Measurements from ENCODE around the gene ZFAND2B.

Gene ZFAND2B

DNA sequence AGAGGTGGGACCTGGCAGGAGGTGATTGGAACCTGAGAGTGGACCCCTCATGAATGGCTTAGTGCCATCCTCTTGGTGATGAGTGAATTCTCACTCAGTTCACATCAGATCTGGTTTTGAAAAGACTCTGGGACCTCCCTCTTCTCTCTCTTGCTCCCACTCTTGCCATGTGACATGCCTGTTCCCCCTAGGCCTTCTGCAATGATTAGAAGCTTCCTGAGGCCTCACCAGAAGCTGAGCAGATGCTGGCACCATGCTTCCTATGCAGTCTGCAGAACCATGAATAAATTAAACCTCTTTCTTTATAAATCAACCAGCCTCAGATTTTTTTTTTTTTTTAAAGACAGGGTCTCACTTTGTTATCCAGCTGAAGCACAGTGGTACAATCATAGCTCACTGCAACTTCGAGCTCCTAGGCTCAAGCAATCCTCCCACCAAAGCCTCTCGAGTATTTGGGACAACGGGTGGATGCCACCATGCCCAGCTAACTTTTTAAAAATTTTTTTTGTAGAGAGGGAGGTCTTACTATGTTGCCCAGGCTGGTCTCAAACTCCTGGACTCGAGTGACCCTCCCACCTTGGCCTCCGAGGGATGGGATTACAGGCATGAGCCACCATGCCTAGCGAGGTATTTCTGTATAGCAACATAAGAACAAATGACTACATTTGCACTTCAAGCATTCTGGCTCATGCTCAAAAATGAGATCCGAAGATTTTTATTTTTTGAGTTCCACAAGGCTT is 2.0 kb upstream of the ZFAND2B start:
- DNase-seq (ENCODE audit: low spot score): peak; percentile 5

DNA sequence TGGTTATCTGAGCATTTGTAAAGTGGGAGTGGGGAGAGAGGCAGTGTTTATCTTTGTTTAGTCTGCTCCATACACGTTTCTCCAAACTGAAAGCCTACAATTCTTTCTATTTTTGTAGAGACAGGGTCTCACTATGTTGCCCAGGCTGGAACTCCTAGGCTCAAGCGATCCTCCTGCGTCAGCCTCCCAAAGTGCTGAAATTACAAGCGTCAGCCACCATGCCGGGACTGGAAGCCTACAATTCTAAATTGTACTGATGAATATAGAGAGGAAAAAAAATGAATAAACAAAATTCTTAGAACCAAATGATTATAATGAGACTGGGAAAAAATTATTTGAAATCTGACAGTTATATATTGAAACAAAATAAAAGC is 1.4 kb upstream of the ZFAND2B start:
- DNase-seq (ENCODE audit: low spot score): peak; percentile 5

DNA sequence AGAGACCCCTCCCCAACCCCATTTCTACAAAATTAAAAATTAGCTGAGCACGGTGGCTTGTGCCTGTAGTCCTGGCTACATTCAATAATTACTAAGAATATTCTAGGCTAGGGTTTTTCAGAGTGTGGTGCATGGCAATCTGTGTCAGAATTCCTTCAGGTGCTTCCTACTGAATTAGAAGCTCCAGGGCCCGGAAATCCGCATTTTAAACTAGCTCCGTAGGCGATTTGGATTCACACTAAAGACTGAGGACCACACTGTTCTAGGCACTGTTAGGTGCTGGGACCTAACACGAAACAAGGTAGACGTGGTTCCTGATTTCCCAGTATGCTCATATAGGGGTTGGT is 628 bp upstream of the ZFAND2B start:
- DNase-seq (ENCODE audit: low spot score): no peak

DNA sequence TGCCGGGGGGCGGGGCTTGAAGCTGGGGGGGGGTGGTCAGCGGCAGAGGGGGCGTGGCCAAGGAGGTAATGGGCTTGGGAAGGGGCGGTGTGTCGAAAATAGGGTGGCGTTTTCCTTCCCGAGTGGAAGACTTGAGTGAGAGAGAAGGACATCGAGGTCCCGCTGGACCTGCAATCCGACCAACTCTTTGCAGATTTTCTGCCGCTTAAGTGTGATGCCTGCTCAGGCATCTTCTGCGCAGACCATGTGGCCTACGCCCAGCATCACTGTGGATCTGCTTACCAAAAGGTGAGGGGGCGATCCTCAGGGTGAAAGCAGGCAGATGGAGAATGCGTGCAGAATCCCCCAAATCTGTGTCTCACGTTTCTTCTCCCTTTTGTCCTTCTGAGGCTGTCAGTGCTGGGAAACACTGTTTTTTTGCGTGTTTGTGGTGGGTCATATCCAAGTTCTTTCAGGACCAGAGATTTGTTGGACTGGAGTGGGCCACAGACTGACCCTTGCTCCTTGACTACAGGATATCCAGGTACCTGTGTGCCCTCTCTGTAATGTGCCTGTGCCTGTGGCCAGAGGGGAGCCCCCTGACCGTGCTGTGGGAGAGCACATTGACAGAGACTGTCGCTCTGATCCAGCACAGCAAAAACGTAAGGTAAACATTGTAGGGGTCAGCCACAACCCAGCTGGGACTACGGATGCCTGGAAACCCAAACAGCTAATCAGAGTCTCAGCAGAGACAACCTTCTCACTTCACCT is 727 bp downstream of the ZFAND2B start:
- DNase-seq (ENCODE audit: low spot score): no peak

DNA sequence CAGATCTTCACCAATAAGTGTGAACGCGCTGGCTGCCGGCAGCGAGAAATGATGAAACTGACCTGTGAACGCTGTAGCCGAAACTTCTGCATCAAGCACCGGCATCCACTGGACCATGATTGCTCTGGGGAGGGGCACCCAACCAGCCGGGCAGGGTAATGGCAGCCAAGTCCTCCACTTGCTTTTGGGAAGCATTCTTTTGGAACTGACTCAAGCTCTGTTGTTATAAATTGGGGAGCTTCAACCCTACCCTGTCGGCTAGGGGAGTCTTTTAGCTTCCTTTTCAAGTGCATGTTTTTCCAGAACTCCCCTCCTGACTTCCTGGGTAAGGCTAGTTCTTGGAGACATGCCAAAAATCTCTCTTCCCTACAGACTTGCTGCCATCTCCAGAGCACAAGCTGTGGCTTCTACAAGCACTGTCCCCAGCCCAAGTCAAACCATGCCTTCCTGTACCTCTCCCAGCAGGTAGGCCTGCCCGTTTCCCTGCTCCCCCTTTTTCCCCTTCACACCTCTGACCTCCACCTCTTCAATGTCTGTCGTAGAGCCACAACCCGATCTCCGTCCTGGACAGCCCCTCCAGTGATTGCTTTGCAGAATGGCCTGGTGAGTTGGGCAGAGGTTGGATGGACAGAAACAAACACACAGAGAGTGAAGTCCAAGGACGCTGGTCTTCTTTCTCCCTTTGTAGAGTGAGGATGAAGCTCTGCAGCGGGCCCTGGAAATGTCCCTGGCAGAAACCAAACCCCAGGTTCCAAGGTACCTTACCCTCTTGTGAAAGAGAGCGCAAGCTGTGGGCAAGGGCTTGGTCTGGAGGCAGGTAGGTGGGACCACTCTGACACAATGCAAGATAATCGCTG is 1.5 kb downstream of the ZFAND2B start:
- DNase-seq (ENCODE audit: low spot score): peak; percentile 46

DNA sequence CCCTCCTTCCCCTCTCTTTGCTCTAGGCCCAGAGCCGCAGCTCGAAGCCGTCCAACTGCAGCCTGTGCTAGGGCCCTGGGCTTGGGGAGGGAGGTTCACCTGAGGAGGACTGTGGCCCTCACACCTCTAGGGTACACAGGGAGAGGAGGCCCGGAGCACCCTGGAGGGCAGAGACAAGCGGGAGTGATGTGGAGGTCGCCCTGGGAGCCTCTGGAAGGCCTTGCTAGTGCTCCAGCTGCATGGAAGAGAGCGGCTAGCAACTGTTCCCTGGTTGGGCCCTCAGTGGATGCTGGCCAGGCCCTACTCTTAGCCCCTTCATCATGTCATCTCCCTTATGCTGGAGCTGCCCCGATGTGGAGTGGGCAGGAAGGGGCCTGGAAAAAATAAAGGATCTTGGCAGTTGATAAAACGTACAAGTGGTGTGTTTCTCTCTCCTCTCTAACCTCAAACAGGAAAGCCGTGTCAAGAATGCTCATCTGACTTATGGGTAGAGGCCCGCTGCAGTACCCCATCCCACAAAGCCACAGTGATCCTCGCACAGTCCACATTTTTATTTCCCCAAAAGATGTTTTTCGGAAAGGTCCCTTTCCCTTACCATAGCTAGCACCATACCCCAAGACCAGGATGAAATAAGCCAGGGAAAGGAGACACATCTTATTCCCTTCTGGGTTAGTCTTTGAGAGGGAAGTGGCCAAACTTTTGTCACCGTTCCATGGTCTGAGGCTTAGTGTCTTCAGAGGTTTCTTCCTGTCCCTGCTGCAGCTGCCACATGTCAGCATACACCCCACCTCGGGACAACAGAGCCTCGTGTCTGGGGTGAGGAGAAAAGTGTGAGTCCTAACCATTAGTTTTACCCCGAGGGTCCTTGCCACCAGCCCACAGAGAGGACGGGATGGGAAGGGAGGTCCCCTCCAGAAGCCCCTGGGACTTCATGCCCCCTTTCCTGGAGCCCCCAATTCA is 2.9 kb downstream of the ZFAND2B start:
- peak; percentile 9 for DNase-seq (ENCODE audit: low spot score)

- DNase-seq (ENCODE audit: low spot score): peak; percentile 5
Measured at GRCh38 chr2:219210196-219210885, 3.8 kb downstream of the ZFAND2B start.

GRCh38 chr2:219210886-219211362 is 4.3 kb downstream of the ZFAND2B start:
- DNase-seq (ENCODE audit: low spot score): peak; percentile 7

- no peak for DNase-seq (ENCODE audit: low spot score)
Measured at GRCh38 chr2:219213026-219213415, 6.4 kb downstream of the ZFAND2B start.

DNA sequence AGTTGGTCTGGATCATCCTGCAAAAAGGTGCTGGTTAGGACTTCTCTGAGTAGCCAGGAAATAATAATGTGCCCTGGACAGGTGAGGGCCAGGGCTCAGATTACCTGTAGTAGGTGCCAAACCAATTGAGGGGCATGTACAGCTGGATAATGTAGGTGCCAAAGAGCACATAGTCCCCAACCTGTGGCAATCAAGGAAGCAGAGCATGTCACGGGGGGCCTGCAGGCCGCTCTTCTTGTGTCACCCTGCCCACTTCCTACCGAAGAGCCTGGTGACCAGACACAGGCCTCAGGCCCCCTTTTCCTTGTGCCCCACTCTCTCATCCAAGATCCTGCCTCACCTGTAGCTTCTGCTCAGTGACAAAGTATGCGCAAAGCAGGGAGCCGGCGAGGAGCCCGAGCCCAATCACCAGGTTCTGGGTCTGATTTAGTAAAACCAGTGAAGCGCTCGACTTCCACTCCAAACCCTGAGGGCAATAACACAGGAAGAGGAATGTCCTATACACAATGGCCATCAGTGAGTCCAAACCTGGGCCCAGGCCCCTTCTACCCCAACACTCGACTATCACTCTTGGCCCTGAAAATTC is 7.0 kb downstream of the ZFAND2B start:
- no peak for DNase-seq (ENCODE audit: low spot score)

DNA sequence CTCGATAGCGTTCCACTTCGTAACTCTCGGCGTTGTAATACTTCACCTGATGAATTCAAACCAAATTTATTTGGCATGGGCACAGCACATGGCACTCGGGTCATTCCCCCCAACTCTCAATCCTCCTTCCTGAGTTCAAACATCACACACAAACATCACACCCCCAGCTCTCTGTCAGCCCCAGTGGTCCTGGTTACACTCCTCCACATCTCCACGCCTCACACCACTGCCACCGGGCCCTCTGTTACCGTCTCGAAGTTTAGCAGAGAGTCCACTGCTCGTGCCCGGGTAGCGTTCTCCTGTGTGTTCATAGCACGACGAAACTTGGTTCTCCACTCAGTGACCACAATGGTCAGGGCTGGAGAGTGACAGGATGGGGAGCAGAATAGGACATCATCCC is 7.6 kb downstream of the ZFAND2B start:
- no peak for DNase-seq (ENCODE audit: low spot score)

DNA sequence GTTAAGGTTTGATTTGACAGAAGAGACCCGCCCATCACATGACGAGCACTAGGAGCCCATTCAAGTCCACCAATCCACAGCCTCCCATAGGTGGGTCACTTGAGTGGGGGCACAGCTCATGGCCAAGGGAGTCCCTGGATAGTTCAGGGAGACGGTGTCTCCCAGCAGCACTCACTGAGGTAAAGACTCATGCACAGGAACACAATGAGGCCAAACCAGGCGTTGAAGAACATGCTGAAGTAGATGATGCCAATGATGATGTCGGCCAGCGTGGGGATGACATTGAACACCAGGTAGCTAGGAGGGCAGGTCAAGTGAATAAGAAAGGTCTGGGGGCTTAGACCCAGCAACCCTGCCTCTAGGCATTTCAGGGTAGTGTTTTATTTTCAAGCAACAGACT is 8.2 kb downstream of the ZFAND2B start:
- no peak for DNase-seq (ENCODE audit: low spot score)

GRCh38 chr2:219215871-219216534 is 9.4 kb downstream of the ZFAND2B start:
- peak; percentile 52 for DNase-seq (ENCODE audit: low spot score)

GRCh38 chr2:219216535-219216915 is 9.9 kb downstream of the ZFAND2B start:
- DNase-seq (ENCODE audit: low spot score): peak; percentile 57

GRCh38 chr2:219218217-219218731 is 11.7 kb downstream of the ZFAND2B start:
- no peak for DNase-seq (ENCODE audit: low spot score)

DNA sequence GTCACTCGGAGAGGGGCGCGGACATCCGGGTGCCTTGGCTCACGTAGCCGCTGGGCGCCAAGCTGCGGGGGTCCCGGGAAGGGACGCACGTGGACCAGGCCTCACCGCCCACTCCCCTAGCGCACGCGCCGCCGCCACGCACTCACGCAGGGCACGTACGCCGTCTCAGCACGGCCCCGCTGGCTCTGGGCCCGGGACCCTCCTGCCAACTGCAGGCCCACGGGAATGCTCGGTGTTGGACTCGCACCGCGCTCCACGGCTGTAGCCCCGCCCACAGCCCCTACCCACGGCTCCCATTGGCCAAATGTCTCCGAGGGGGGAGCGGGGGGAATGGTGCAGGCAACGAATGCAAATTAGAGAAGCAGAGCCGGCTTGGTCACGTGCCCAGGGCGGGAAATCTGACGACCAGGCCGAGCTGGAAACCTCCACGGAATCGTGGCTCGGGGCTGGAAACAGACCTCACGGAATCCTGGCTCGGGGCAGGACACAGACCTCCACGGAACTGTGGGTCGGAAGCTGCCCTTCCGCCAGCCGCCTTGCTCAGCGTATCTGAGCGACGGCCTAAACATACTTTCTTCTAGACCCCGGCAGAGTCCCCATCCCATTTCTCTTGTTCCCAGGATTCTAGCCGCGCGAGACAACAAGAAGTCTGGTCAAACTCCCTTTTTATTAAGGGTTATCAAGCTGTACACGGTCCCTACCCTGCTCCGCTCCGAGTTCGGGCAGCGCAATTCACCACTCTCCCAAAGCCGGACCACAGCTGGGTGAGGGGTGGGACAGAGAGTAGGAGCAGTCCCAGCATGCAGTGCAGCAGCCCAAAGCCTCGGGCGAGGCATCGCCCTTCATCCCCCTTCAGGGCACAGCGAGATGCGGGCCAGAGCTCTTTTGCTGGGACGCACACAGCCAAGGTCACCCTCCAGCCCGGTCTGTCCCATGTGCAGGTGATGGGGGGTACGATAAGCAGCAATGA is 12.4 kb downstream of the ZFAND2B start, which contains the start of gene ABCB6:
Gene ABCB6 (minus strand): TSS at position 227 of the 970 bp plus-strand sequence. CDS start 285 bp downstream, outside the sequence.
- DNase-seq (ENCODE audit: low spot score): peak; percentile 96

DNA sequence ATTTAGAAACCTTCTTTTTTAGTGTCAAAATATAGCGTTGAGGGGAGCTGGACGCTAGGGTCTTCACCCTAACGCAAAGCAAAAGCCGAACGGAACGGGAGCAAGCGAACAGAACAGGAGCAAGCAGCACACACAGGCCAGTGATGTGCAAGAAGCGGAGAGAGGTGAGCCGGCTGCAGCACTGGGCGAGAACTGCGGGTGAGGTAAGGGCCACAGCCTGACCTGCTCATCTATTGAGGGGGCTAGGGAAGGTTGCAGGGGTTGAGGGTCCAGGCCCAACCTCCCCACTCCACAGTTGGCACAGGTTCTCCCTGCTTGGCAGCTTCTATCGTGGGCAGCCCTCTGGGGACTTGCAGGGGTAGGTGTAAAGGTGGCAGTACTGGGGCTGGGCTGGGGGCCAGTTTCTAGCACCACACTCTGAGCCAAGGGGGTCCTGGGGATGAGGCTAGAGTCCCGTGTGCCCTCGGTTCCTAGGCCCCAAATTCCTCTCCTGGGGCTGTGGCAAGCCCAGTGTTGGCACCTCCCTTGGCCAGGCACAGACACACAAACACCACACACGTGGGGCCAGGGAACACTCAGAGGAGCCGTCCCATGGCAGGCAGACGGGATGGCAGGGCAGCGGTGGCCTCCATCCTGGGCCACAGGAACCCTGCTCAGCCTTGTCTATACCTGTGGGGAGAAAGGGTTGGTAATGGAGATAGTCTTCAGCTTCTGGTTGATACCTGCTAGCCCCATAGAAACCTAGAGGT is 13.4 kb downstream of the ZFAND2B start:
- DNase-seq (ENCODE audit: low spot score): no peak

Data from hematopoietic multipotent progenitor cell treated with erythropoietin and hydrocortisone succinate and interleukin-3 and kit ligand, for 17 days (in vitro differentiated cells).